Measurements from ENCODE around the gene KHK.

KHK gene

GRCh38 chr2:27082773-27083409, 3.7 kb upstream of the KHK start:
- DNase-seq, result no peak

- no peak for DNase-seq
Observed at GRCh38 chr2:27083410-27084296, 2.9 kb upstream of the KHK start.

- no peak for DNase-seq
Observed at GRCh38 chr2:27084297-27085061, 2.1 kb upstream of the KHK start.

- no peak for DNase-seq
Observed at GRCh38 chr2:27085062-27085672, 1.4 kb upstream of the KHK start.

GRCh38 chr2:27085673-27086089, 891 bp upstream of the KHK start:
- DNase-seq, result peak; percentile 67 to 79

- DNase-seq, result peak; percentile 97
Observed at GRCh38 chr2:27086090-27086723, 365 bp upstream of the KHK start.

GRCh38 chr2:27087823-27088410, 1.3 kb downstream of the KHK start:
- DNase-seq, result no peak

- DNase-seq, result no peak
Observed at GRCh38 chr2:27088634-27089033, 2.1 kb downstream of the KHK start.

- DNase-seq, result no peak
Observed at GRCh38 chr2:27089111-27089954, 2.8 kb downstream of the KHK start.

- DNase-seq, result no peak
Observed at GRCh38 chr2:27091746-27092695, 5.4 kb downstream of the KHK start.

- no peak for DNase-seq
Observed at GRCh38 chr2:27092696-27093429, 6.3 kb downstream of the KHK start.

GRCh38 chr2:27093430-27094352, 7.1 kb downstream of the KHK start:
- DNase-seq, result no peak

- DNase-seq, result no peak
Observed at GRCh38 chr2:27094353-27094984, 7.9 kb downstream of the KHK start.

GRCh38 chr2:27095427-27095744, 8.8 kb downstream of the KHK start:
- no peak for DNase-seq

GRCh38 chr2:27095745-27096651, 9.4 kb downstream of the KHK start:
- DNase-seq, result peak; percentile 54 to 64

GRCh38 chr2:27096748-27097297, 10.3 kb downstream of the KHK start:
- peak; percentile 65 to 79 for DNase-seq
